Glomerular endothelial cell (primary cell): ENCODE measurements around the gene ACTL7B. TPM values are rescaled to one million over a fixed set of nuclear protein-coding genes. Genes with fewer than 3 reads are reported as not detected.
"Not testable (repeated sequence)": the region's sequence is repeated elsewhere in the genome, so short reads cannot be mapped to it uniquely, and the experiment has no call there.

Source experiments
- DNase-seq: peaks from one replicate; pipeline ENCODE4 v3.0.0-alpha.2; 2011; ENCODE audit warnings: low read depth, low spot score; ENCODE audit errors: extremely low read depth
- total RNA-seq: library from RNA; depleted of rRNA; stranded (reverse); fragments of >200 nt; gene quantifications from 2 replicates; pipeline ENCODE4 v1.2.3, GENCODE V29; 2015

ACTL7B gene
- total RNA-seq, 1 donor from 2014 or later = not detected

GRCh38 chr9:108869092-108869725, 13.4 kb upstream of the ACTL7B start:
- DNase-seq = no peak

DNA sequence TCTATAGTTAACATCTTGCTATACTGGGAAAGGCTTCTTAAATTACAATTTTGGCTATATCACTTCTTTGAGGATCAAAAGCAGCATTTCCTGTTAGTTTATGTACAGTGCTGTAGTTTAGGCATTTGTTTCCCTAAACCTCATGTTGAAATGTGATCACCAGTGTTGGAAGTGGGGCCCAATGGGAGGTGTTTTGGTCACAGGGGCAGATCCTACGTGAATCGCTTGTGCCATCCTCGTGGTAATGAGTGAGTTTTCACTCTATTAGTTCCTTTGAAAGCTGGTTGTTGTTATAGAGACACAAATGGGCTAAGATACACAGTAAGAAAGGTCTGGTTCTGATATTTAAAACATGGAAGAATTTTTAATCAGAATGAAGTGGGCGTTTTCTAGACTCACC, 12.0 kb upstream of the ACTL7B start:
- DNase-seq = no peak

- DNase-seq = no peak
Observed at GRCh38 chr9:108867116-108867515, 11.3 kb upstream of the ACTL7B start.

- no peak for DNase-seq
Observed at GRCh38 chr9:108866001-108866420, 10.2 kb upstream of the ACTL7B start.

DNA sequence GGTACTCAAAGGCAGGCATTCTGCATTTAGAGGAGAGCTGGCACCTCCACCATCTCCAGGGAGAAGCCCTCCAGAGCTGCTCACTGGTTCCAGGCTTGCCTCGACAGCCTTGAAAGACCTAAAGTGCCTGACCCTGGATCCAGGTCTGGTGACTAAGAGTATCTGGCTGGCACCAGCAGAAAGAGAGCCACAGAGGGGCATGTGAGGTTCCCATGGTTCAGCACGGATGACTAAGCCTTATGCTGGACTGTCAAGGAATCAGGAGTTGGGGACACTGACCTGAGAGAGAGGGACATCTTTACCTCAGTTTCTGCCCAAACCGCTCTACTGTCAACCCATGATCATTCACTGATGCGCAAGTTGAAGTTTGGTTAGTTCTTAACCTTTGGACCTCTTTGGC, 9.3 kb upstream of the ACTL7B start:
- DNase-seq = no peak

GRCh38 chr9:108864446-108864845, 8.7 kb upstream of the ACTL7B start:
- DNase-seq = no peak

DNA sequence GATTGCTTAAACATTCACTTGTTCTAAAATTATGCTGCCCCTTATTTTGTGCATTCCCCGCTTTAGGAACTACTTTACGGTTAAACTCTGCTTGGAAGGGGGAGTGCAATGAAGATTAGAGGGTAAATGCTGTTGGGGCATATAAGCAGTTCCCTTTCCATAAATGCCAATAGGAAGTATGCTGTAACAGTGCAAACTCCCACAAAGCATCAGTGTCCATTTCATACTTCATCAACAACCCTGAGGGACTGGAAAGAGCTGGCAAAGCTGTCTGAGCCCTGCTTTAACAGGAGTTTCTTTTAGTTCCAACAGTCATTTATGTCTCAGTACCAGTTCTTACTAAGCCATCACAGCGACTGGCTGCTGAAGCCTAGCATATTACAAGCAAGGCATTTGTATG, 8.1 kb upstream of the ACTL7B start:
- no peak for DNase-seq

DNA sequence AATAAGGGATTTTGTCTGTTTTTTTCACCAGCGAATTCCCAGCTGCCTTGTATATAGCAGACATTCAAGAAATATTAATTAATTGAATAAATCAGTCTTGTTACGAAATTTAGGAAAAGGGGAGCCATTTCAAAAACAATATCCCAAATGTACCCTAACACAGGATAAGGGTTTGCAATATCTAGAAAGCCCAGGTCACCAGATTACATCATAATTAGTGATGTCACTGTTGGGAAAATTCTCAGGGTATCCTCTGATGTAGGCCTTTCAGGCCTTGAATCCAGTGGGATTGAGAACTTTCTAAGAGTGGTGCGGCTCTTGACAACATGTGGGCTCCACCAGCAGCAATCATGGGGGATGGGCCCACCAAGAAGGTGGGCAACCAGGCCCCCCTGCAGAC, 6.2 kb upstream of the ACTL7B start, which contains the start of gene ACTL7A:
ACTL7A (plus strand) TSS at position 270 of the 400 bp plus-strand sequence; CDS start at position 327, 57 bp downstream.
- no peak for DNase-seq

- DNase-seq = no peak
Observed at GRCh38 chr9:108861464-108861863, 5.7 kb upstream of the ACTL7B start.

DNA sequence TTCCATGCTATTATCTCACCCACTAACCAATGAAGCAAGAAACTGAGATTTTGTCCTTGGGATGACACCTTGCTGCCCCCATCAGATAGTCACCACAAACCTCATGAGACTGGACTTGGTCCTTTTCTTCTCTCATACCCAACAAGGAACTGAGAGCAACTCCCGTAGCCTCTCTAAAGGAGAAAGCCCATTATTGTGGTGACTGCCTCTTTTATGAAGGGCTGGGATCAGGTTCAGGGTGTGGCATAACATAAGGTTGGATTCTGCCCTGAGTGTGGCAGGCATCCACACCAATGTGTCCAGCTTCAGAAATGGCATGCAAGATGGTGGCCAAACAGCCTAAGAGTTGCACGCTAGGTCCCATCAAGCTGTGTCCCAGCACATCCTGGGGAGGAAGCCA, 5.0 kb upstream of the ACTL7B start:
- DNase-seq = no peak

- no peak for DNase-seq
Observed at GRCh38 chr9:108860354-108860753, 4.6 kb upstream of the ACTL7B start.

DNA sequence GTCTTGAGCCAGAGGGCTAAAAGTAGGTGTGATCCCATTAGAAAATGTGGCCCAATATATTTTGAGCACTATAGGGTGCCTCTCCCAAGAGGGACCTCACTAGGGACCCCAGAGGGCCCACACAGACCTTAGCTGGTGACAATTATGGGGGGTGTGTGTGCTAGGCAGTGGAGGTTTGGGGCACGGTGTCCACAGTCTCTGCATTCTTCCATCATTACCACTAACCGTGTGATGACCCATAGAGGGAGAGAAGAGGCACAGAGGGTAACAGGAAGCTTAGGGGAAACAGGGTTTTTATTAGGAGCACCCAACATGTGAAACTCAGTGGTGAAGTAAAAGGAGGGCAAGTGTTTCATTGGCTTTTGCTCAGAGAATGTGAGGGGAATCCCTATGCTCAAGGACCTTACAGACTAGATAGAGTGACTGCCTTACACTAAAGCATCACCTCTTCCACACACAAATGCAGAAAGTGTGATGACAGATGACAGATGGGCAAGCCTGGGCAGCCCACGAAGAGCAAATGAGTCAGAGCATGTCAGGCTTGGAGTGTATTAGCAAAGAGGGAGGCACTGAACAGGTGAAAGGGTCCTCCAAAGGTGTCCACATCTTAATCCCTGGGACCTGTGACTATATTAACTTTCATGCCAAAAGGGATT, 3.8 kb upstream of the ACTL7B start:
- no peak for DNase-seq

DNA sequence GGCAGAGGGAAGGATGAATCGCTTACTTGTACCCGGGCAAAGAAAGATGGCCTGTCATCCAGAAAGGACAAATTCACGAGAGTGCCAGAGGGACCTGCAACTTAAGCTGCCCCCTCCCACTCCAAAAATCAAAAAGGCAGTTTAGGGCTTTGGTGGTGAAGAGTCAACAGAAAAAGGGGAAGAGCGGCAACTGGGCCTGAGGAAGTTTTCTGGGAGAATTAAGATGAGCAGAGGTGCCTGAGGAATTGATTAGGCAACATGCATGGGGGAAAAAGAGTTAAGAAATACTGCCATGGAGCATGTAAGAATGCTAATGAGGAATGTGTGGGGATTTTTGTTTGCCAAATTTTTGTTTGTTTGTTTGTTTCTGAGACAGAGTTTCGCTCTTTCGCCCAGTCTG, 1.8 kb upstream of the ACTL7B start:
- no peak for DNase-seq

GRCh38 chr9:108855529-108855886, 278 bp downstream of the ACTL7B start:
- no peak for DNase-seq

- no peak for DNase-seq
Observed at GRCh38 chr9:108854641-108855528, 901 bp downstream of the ACTL7B start.

DNA sequence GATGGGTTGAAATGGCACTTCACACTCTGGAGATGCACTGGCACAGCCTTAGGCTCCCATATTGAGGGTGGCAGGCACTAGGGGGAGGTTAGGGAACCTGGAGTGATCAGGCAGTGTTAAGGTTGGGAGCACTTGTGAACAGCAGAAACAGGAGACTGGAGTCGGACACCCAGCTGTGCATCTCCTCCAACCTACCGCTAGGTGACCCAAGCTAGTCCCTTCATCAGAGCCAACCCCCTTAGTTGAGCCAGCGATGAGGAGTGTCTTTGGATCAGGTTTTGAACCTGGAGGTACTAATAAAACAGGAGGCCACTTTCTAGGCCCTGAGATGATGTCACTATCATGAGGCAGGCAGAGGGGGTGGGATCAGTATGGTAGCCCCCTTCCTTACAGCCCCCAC, 1.7 kb downstream of the ACTL7B start:
- no peak for DNase-seq

DNA sequence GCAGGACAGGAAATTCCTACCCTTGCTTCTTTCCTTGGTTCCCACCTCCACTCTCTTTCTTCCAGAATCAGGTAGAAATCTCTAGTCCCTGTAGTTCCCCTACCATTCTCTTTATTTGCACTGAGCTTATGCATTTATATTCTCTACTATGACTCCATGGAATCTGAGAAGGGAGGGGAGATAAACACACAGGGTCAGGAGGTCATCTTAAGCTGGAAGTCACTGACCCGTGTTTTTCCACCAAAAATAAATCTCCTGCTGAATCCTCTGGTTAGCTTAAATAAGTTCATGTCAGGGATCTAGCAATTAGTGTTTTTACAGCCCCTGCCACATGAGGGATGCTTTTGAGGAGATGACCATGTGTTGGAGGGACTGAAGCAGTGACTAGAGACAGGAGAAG, 3.7 kb downstream of the ACTL7B start:
- no peak for DNase-seq

DNA sequence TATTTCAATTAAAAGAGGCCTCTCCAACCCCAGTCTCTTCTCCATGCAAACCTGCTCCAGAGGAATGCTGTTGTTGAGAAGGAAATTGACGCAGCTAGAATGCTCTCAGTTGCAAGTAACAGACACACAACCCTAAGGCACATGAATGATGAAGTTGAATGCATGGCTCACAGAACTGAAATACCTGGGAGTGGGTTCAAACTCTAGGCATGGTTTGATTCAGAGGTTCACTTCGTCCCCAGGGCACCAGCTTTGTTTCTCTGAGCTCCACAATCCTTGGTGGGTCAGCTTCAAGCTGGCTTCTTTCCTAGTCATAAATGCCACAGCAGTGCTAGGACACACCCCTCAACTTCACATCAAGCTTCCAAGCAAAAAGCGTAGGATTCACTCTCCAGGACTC, 4.6 kb downstream of the ACTL7B start:
- no peak for DNase-seq

GRCh38 chr9:108850293-108850897, 5.4 kb downstream of the ACTL7B start:
- no peak for DNase-seq

DNA sequence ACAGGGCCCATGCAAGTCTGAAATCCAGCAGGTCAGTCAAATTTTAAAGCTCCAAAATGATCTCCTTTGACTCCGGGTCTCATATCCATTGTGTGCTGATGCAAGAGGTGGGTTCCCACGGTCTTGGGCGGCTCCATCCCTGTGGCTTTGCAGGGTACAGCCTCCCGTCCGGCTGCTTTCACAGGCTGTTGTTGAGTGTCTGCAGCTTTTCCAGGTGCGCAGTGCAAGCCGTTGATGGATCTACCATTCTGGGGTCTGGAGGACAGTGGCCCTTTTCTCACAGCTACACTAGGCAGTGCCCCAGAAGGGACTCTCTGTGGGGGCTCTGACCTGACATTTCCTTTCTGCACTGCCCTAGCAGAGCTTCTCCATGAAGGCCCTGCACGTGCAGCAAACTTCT, 7.5 kb downstream of the ACTL7B start:
- DNase-seq = not testable (repeated sequence)

GRCh38 chr9:108845947-108846346, 9.8 kb downstream of the ACTL7B start:
- DNase-seq = no peak
